ENCODE results near the gene NT5DC2. TPM values are rescaled to one million over a fixed set of nuclear protein-coding genes. Genes with fewer than 3 reads are reported as not detected.

NT5DC2 gene
- total and polyA plus RNA-seq, 2 donors (not counting 1 experiment from before 2014, with no cell fraction given), result 20.3 to 61.5 TPM

DNA sequence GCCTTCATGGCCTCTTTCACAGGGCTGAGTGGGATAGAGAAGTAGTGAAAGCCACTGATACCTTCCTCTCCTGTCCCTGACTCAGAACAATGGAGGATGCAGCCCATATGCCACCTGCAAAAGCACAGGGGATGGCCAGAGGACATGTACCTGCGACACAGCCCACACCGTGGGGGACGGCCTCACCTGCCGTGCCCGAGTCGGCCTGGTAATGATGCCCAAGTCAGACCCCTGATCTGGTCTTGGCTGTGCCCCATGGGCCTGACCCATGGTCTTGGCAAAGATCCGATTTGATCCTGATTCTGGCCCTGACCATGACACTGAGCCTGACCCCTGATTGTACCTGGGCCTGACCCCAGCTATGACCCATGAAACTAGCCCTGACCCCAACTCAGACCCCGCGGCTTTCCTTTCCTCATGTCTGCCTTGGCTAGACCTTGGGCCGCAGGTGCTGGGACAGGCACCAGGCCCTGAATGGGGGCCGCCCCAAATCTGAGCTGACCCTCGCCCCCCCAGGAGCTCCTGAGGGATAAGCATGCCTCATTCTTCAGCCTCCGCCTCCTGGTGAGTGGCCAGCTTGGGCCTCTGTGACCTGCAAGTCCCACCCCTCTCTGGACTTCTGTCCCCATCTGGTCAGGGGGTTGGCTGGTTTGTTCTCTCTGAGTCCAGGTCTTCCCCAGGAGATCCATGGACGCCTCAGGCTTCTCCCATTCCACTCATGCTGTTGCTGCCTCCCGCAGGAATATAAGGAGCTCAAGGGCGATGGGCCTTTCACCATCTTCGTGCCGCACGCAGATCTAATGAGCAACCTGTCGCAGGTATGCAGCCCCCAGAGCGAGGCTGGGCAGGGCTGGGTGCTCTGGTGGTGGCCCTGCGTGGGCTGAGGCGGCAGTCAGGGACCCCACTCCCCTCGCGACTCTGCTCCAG, 15.6 kb downstream of the NT5DC2 start:
- H3K36me3 ChIP-seq (ENCODE audit: control insufficient read depth, insufficient read depth, low read length), result peaks cover 1% of the 10 kb centered on the region
- no peak overlapping the region for H3K4me3 ChIP-seq (replicated peaks in 1 of 4; ENCODE audit: control extremely low read depth in 1 of 4, insufficient read depth in 1 of 4, low read depth in 3 of 4, low read length in 4 of 4)
- no peak overlapping the region for H3K27ac ChIP-seq (ENCODE audit: insufficient read depth, low read length)
- no peak for TF ChIP-seq EZH2 (IDR thresholded peaks at IDR 0.05; ENCODE audit: low read length, missing control alignments)
- TF ChIP-seq, protein P1, sequence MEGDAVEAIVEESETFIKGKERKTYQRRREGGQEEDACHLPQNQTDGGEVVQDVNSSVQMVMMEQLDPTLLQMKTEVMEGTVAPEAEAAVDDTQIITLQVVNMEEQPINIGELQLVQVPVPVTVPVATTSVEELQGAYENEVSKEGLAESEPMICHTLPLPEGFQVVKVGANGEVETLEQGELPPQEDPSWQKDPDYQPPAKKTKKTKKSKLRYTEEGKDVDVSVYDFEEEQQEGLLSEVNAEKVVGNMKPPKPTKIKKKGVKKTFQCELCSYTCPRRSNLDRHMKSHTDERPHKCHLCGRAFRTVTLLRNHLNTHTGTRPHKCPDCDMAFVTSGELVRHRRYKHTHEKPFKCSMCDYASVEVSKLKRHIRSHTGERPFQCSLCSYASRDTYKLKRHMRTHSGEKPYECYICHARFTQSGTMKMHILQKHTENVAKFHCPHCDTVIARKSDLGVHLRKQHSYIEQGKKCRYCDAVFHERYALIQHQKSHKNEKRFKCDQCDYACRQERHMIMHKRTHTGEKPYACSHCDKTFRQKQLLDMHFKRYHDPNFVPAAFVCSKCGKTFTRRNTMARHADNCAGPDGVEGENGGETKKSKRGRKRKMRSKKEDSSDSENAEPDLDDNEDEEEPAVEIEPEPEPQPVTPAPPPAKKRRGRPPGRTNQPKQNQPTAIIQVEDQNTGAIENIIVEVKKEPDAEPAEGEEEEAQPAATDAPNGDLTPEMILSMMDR (conservative IDR thresholded peaks at IDR 0.05 in 1 of 2, IDR thresholded peaks at IDR 0.05 in 1 of 2; ENCODE audit: low read depth in 1 of 2, low read length in 2 of 2), result no peak
- H2AFZ ChIP-seq (ENCODE audit: low read length), result no peak overlapping the region
- H3K9me3 ChIP-seq (ENCODE audit: control insufficient read depth, insufficient read depth, low read depth, low read length), result no peaks in the 10 kb centered on the region
- H3K4me1 ChIP-seq (ENCODE audit: control insufficient read depth, extremely low read depth, insufficient read depth, low read length), result no peaks in the 10 kb centered on the region
- H4K20me1 ChIP-seq (ENCODE audit: control insufficient read depth, extremely low read depth, insufficient read depth, low read length), result no peaks in the 10 kb centered on the region
- no peak for DNase-seq (ENCODE audit: low read depth in 2 of 2)
- peaks cover 8% of the 10 kb centered on the region for H3K27me3 ChIP-seq (ENCODE audit: control insufficient read depth, insufficient read depth, low read length)
- no peak overlapping the region for H3K9ac ChIP-seq (ENCODE audit: insufficient read depth, low read length)
- H3K79me2 ChIP-seq (ENCODE audit: control insufficient read depth, insufficient read depth, low read length), result no peaks in the 10 kb centered on the region
- no peak overlapping the region for H3K4me2 ChIP-seq (ENCODE audit: extremely low read depth, insufficient read depth, low read length)

DNA sequence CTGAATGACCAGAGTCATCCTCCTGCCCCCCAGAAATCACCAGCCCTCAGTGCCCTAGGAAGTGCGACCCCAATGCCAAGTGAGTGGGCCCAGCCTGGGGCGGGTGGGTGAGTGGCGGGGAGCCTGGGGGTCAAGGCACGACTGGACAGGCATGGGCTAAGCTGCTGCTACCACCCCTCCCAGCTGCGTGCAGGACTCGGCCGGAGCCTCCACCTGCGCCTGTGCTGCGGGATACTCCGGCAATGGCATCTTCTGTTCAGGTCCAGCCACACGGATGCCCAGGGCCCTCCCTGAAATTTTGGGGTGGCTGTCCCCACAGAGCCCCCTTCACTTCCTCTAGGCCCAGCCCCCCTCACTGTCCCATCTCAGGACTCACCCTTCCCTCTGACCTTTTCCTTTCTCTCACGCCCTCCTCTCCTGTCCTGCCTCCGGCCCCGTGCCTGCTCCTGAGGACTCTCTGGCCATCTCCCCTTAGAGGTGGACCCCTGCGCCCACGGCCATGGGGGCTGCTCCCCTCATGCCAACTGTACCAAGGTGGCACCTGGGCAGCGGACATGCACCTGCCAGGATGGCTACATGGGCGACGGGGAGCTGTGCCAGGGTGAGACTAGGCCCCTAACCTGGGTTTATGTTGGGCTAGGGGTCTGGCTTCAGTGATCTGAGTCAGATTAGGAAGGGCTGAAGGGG, 17.0 kb downstream of the NT5DC2 start:
- Histone ChIP-seq H3K27me3 (ENCODE audit: control insufficient read depth, insufficient read depth, low read length) (peaks cover 8% of the 10 kb centered on the region), H2AFZ (ENCODE audit: low read length) (no peak overlapping the region), H3K4me1 (ENCODE audit: control insufficient read depth, extremely low read depth, insufficient read depth, low read length) (no peaks in the 10 kb centered on the region), H3K36me3 (ENCODE audit: control insufficient read depth, insufficient read depth, low read length) (no peaks in the 10 kb centered on the region), H4K20me1 (ENCODE audit: control insufficient read depth, extremely low read depth, insufficient read depth, low read length) (no peaks in the 10 kb centered on the region), H3K9me3 (ENCODE audit: control insufficient read depth, insufficient read depth, low read depth, low read length) (no peaks in the 10 kb centered on the region), H3K79me2 (ENCODE audit: control insufficient read depth, insufficient read depth, low read length) (no peaks in the 10 kb centered on the region), H3K9ac (ENCODE audit: insufficient read depth, low read length) (no peak overlapping the region), H3K4me2 (ENCODE audit: extremely low read depth, insufficient read depth, low read length) (no peak overlapping the region), H3K27ac (ENCODE audit: insufficient read depth, low read length) (no peak overlapping the region), H3K4me3 (replicated peaks in 1 of 4; ENCODE audit: control extremely low read depth in 1 of 4, insufficient read depth in 1 of 4, low read depth in 3 of 4, low read length in 4 of 4) (no peak overlapping the region)
- TF ChIP-seq EZH2 (IDR thresholded peaks at IDR 0.05; ENCODE audit: low read length, missing control alignments), result no peak
- TF ChIP-seq, protein P1 (conservative IDR thresholded peaks at IDR 0.05 in 1 of 2, IDR thresholded peaks at IDR 0.05 in 1 of 2; ENCODE audit: low read depth in 1 of 2, low read length in 2 of 2), result no peak
- no peak for DNase-seq (ENCODE audit: low read depth in 2 of 2)

DNA sequence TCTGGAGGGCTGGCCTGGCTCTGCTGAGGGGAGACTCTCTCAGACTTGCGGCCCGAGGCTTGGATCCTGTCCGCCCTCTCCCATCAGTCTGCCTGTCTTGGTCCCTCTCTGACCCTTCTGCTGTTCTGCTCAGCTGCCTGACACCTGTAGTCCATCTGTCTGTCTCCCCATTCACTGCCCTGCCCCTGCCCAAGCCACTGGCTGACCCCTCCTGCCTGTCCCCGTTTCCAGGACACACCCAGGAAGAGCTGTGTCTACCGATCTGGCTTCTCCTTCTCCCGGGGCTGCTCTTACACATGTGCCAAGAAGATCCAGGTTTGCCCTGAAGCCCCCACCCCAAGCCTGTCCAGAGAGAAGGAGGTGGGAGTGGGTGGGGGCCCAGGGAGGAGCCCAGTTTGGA, 18.5 kb downstream of the NT5DC2 start:
- no peak overlapping the region for H2AFZ ChIP-seq (ENCODE audit: low read length)
- no peak overlapping the region for H3K4me2 ChIP-seq (ENCODE audit: extremely low read depth, insufficient read depth, low read length)
- no peaks in the 10 kb centered on the region for H3K36me3 ChIP-seq (ENCODE audit: control insufficient read depth, insufficient read depth, low read length)
- no peak overlapping the region for H3K9ac ChIP-seq (ENCODE audit: insufficient read depth, low read length)
- no peak overlapping the region for H3K4me3 ChIP-seq (replicated peaks in 1 of 4; ENCODE audit: control extremely low read depth in 1 of 4, insufficient read depth in 1 of 4, low read depth in 3 of 4, low read length in 4 of 4)
- no peaks in the 10 kb centered on the region for H3K79me2 ChIP-seq (ENCODE audit: control insufficient read depth, insufficient read depth, low read length)
- H3K4me1 ChIP-seq (ENCODE audit: control insufficient read depth, extremely low read depth, insufficient read depth, low read length), result no peaks in the 10 kb centered on the region
- no peak for DNase-seq (ENCODE audit: low read depth in 2 of 2)
- H3K9me3 ChIP-seq (ENCODE audit: control insufficient read depth, insufficient read depth, low read depth, low read length), result no peaks in the 10 kb centered on the region
- H3K27ac ChIP-seq (ENCODE audit: insufficient read depth, low read length), result no peak overlapping the region
- no peak for TF ChIP-seq EZH2 (IDR thresholded peaks at IDR 0.05; ENCODE audit: low read length, missing control alignments)
- TF ChIP-seq, protein P1 (conservative IDR thresholded peaks at IDR 0.05 in 1 of 2, IDR thresholded peaks at IDR 0.05 in 1 of 2; ENCODE audit: low read depth in 1 of 2, low read length in 2 of 2), result no peak
- no peaks in the 10 kb centered on the region for H4K20me1 ChIP-seq (ENCODE audit: control insufficient read depth, extremely low read depth, insufficient read depth, low read length)
- H3K27me3 ChIP-seq (ENCODE audit: control insufficient read depth, insufficient read depth, low read length), result peaks cover 8% of the 10 kb centered on the region

Data from fibroblast of lung (primary cell).